Measurements from ENCODE around the gene DPP10.

DNA sequence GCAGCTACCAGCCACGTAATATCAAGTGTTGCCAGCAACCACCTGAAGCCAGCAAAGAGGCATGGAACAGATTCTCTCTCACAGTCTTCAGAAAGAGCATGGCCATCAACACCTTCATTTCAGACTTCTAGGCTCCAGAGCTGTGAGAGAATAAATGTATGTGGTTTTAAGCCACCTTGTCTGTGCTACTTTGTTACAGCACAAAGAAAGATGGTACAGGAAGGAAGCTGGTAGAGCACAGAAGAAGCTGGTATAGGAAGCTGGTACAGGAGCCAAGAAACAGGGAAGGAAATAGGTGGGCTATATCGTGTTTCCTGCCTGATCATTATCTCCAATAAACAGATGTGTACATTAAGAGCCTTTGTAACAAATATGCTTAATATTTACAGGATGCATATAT is 217.4 kb downstream of the DPP10 start:
- TF ChIP-seq FOXA1 (IDR thresholded peaks at IDR 0.05) (no peak), FOXM1 (IDR thresholded peaks at IDR 0.05; ENCODE audit: borderline replicate concordance) (no peak), TARDBP (IDR thresholded peaks at IDR 0.05) (no peak), SP1 (IDR thresholded peaks at IDR 0.05) (no peak), FOXK2 (IDR thresholded peaks at IDR 0.05) (no peak)
